Loucy (cell line): ENCODE measurements around the gene CNTN4.

Experiments used
- H2AFZ ChIP-seq: fragments of 200-600 bp; sonication (generic); 2 replicates; pipeline ENCODE4 v1.6.0; 2016; ENCODE audit warnings: antibody characterized with exemption, mild to moderate bottlenecking, low read length, moderate library complexity
- H3F3A ChIP-seq: fragments of 200-600 bp; 2 replicates; pipeline ENCODE4 v1.6.0; 2016; ENCODE audit warnings: antibody characterized with exemption, low read depth, mild to moderate bottlenecking
- H3K27me3 ChIP-seq: fragments of 200-600 bp; sonication (generic); 2 replicates; pipeline ENCODE4 v1.6.1; 2014; ENCODE audit warnings: low read length, mild to moderate bottlenecking; ENCODE audit not compliant: insufficient read depth, poor library complexity, severe bottlenecking
- H3K36me3 ChIP-seq: fragments of 200-600 bp; sonication (generic); 2 replicates; pipeline ENCODE4 v1.6.1; 2016; ENCODE audit warnings: low read length; ENCODE audit not compliant: insufficient read depth
- H3K4me1 ChIP-seq: fragments of 200-600 bp; sonication (generic); 2 replicates; pipeline ENCODE4 v1.5.1; 2014; ENCODE audit warnings: low read length, mild to moderate bottlenecking; ENCODE audit not compliant: insufficient read depth, poor library complexity, severe bottlenecking
- H3K4me2 ChIP-seq: fragments of 200-600 bp; sonication (generic); 2 replicates; pipeline ENCODE4 v1.6.0; 2014; ENCODE audit warnings: antibody characterized with exemption, low read length, low read depth, mild to moderate bottlenecking; ENCODE audit not compliant: poor library complexity, severe bottlenecking
- H3K4me3 ChIP-seq: fragments of 200-600 bp; sonication (generic); 2 replicates; pipeline ENCODE4 v1.5.1; 2014; ENCODE audit warnings: low read length, mild to moderate bottlenecking, mixed read lengths; ENCODE audit not compliant: poor library complexity, severe bottlenecking
- H3K79me2 ChIP-seq: fragments of 200-600 bp; sonication (generic); 2 replicates; pipeline ENCODE4 v1.6.1; 2014; ENCODE audit warnings: low read length; ENCODE audit not compliant: insufficient read depth
- H3K9ac ChIP-seq: fragments of 200-600 bp; sonication (generic); 2 replicates; pipeline ENCODE4 v1.6.0; 2014; ENCODE audit warnings: mild to moderate bottlenecking, low read depth, low read length, moderate library complexity; ENCODE audit not compliant: poor library complexity, severe bottlenecking
- H3K9me2 ChIP-seq: fragments of 200-600 bp; sonication (generic); replicated peaks from 2 replicates; pipeline ENCODE4 v1.6.1; 2016; ENCODE audit warnings: low read depth, low read length, mixed read lengths
- H3K9me3 ChIP-seq: fragments of 200-600 bp; sonication (generic); 2 replicates; pipeline ENCODE4 v1.6.1; 2014; ENCODE audit warnings: mild to moderate bottlenecking, antibody characterized with exemption, low read length, low read depth; ENCODE audit not compliant: insufficient read depth
- H4K20me1 ChIP-seq: fragments of 200-600 bp; sonication (generic); 2 replicates; pipeline ENCODE4 v1.6.0; 2014; ENCODE audit warnings: antibody characterized with exemption, low read length, mild to moderate bottlenecking; ENCODE audit not compliant: insufficient read depth, poor library complexity, severe bottlenecking
- CTCF ChIP-seq: fragments of 200-600 bp; sonication (generic); conservative IDR thresholded peaks from 2 replicates; pipeline ENCODE4 v1.5.1; 2014; ENCODE audit warnings: mild to moderate bottlenecking, antibody characterized with exemption, low read length
- EZH2phosphoT487 ChIP-seq: fragments of 200-600 bp; IDR thresholded peaks from 2 replicates; pipeline ENCODE4 v1.6.1; 2018; ENCODE audit warnings: antibody characterized with exemption, mild to moderate bottlenecking, moderate library complexity, borderline replicate concordance

CNTN4 gene

DNA sequence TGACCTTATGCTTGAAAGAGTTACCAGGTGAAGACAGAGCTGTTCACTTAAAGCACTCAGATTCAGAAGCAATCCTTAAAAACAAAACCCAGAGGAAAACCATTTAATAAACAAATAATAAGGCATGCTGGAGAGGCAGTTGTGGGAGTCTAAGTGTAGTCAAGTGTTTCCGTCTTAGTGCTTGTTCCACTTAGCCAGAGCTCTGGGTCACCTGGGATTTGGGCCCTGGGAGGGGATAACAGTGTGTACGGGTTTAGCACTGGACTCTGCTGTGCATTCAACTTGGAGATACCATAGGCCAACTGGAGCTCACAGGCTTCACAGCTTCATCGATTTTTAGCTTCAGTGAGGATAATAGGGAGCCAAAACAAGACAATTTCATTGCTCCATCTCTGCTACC, 444.6 kb downstream of the CNTN4 start:
- H3K9ac ChIP-seq: no peak overlapping the region
- TF ChIP-seq EZH2phosphoT487 (no peak), CTCF (no peak)
- no peaks in the 10 kb centered on the region for H3K79me2 ChIP-seq
- no peaks in the 10 kb centered on the region for H3K9me2 ChIP-seq
- no peak overlapping the region for H3K4me2 ChIP-seq
- H3K36me3 ChIP-seq: no peaks in the 10 kb centered on the region
- H3K4me3 ChIP-seq: no peak overlapping the region
- no peaks in the 10 kb centered on the region for H4K20me1 ChIP-seq
- H3F3A ChIP-seq: no peaks in the 10 kb centered on the region
- no peak overlapping the region for H2AFZ ChIP-seq
- no peaks in the 10 kb centered on the region for H3K4me1 ChIP-seq
- H3K27me3 ChIP-seq: no peaks in the 10 kb centered on the region
- H3K9me3 ChIP-seq: no peaks in the 10 kb centered on the region

GRCh38 chr3:2544212-2544611, 445.5 kb downstream of the CNTN4 start:
- H3K36me3 ChIP-seq: no peaks in the 10 kb centered on the region
- H3K4me3 ChIP-seq: no peak overlapping the region
- H4K20me1 ChIP-seq: no peaks in the 10 kb centered on the region
- H3K27me3 ChIP-seq: no peaks in the 10 kb centered on the region
- H3K4me1 ChIP-seq: no peaks in the 10 kb centered on the region
- H2AFZ ChIP-seq: no peak overlapping the region
- H3K9me2 ChIP-seq: no peaks in the 10 kb centered on the region
- no peaks in the 10 kb centered on the region for H3K79me2 ChIP-seq
- H3K4me2 ChIP-seq: no peak overlapping the region
- no peaks in the 10 kb centered on the region for H3F3A ChIP-seq
- TF ChIP-seq CTCF (no peak), EZH2phosphoT487 (no peak)
- no peak overlapping the region for H3K9ac ChIP-seq
- no peaks in the 10 kb centered on the region for H3K9me3 ChIP-seq

- Histone ChIP-seq H3K79me2 (no peaks in the 10 kb centered on the region), H3K4me3 (no peak overlapping the region), H3K36me3 (no peaks in the 10 kb centered on the region), H3K4me2 (no peak overlapping the region), H2AFZ (no peak overlapping the region), H3K4me1 (no peaks in the 10 kb centered on the region), H4K20me1 (no peaks in the 10 kb centered on the region), H3K9me2 (no peaks in the 10 kb centered on the region), H3K9ac (no peak overlapping the region), H3F3A (no peaks in the 10 kb centered on the region), H3K27me3 (no peaks in the 10 kb centered on the region), H3K9me3 (no peaks in the 10 kb centered on the region)
- TF ChIP-seq EZH2phosphoT487: no peak
- TF ChIP-seq CTCF: no peak
Measured at GRCh38 chr3:2544718-2545117, 446.1 kb downstream of the CNTN4 start.
